Measurements from ENCODE around the gene KLK1. TPM values are rescaled to one million over a fixed set of nuclear protein-coding genes. Genes with fewer than 3 reads are reported as not detected.
"Not testable (repeated sequence)": the region's sequence is repeated elsewhere in the genome, so short reads cannot be mapped to it uniquely, and the experiment has no call there.

Gene KLK1
- total and polyA plus RNA-seq, 4 donors: 0.25 to 0.92 (median 0.83) TPM; not detected in 1

GRCh38 chr19:50814883-50815282 is 8.7 kb downstream of the KLK1 start:
- DNase-seq: no peak
- Histone ChIP-seq H3K9me3 (ENCODE audit: control insufficient read depth in 4 of 4, insufficient read depth in 3 of 4, low read length in 3 of 4) (peaks cover 0 to 3% (median 0%) of the 10 kb centered on the region in 4 donors), H3K36me3 (ENCODE audit: control insufficient read depth in 4 of 4, insufficient read depth in 4 of 4, low read length in 4 of 4) (no peaks in the 10 kb centered on the region), H3K4me1 (ENCODE audit: control insufficient read depth in 5 of 5, insufficient read depth in 5 of 5, low read length in 5 of 5) (no peaks in the 10 kb centered on the region), H3K27me3 (ENCODE audit: control insufficient read depth in 3 of 3, insufficient read depth in 3 of 3, low read length in 2 of 3) (peaks cover 0 to 43% (median 26%) of the 10 kb centered on the region in 3 donors), H3K9ac (ENCODE audit: insufficient read depth in 1 of 2, low read length in 2 of 2) (no peak overlapping the region), H3K4me3 (no peak overlapping the region), H3K27ac (ENCODE audit: low read depth in 1 of 2, low read length in 1 of 2) (no peak overlapping the region)
- no peak for TF ChIP-seq CTCF (IDR thresholded peaks at IDR 0.05; ENCODE audit: control extremely low read depth, extremely low read depth)
- ATAC-seq (ENCODE audit: insufficient read depth, low FRiP score): no peak
- 86 to 88% methylated on average over 5 of the region's 5 CpGs for WGBS, 2 donors

- TF ChIP-seq CTCF (IDR thresholded peaks at IDR 0.05; ENCODE audit: control extremely low read depth, extremely low read depth): no peak
- WGBS, 2 donors: 64 to 81% methylated on average over 3 of the region's 3 CpGs
- peaks cover 0 to 19% (median 12%) of the 10 kb centered on the region in 3 donors for H3K27me3 ChIP-seq (ENCODE audit: control insufficient read depth in 3 of 3, insufficient read depth in 3 of 3, low read length in 2 of 3)
These were observed 11.1 kb downstream of the KLK1 start for GRCh38 chr19:50812474-50812873.

DNA sequence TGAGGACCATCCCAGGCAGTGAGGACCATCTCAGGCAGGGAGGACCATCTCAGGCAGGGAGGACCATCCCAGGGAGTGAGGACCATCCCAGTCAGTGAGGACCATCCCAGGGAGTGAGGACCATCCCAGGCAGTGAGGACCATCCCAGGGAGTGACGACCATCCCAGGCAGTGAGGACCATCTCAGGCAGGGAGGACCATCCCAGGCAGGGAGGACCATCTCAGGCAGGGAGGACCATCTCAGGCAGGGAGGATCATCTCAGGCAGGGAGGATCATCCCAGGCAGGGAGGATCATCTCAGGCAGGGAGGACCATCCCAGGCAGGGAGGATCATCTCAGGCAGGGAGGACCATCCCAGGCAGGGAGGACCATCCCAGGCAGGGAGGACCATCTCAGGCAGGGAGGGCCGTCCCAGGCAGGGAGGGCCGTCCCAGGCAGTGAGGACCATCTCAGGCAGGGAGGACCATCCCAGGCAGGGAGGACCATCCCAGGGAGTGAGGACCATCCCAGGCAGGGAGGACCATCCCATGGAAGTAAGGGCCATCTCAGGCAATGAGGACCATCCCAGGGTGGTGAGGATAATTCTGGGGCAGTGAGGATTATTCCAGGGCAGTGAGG is 11.9 kb downstream of the KLK1 start:
- H3K9ac ChIP-seq (ENCODE audit: insufficient read depth in 1 of 2, low read length in 2 of 2); H3K27ac ChIP-seq (ENCODE audit: low read depth in 1 of 2, low read length in 1 of 2); H3K36me3 ChIP-seq (ENCODE audit: control insufficient read depth in 4 of 4, insufficient read depth in 4 of 4, low read length in 4 of 4); H3K4me1 ChIP-seq (ENCODE audit: control insufficient read depth in 5 of 5, insufficient read depth in 5 of 5, low read length in 5 of 5); H3K4me3 ChIP-seq; DNase-seq; H3K9me3 ChIP-seq (ENCODE audit: control insufficient read depth in 4 of 4, insufficient read depth in 3 of 4, low read length in 3 of 4); ATAC-seq (ENCODE audit: insufficient read depth, low FRiP score): not testable (repeated sequence)
- peaks cover 0 to 13% (median 10%) of the 10 kb centered on the region in 3 donors for H3K27me3 ChIP-seq (ENCODE audit: control insufficient read depth in 3 of 3, insufficient read depth in 3 of 3, low read length in 2 of 3)
- 78 to 79% methylated on average over 3 of the region's 3 CpGs for WGBS, 2 donors

More at GRCh38 chr19:50812474-50812873, 11.1 kb downstream of the KLK1 start:
- H3K27ac ChIP-seq (ENCODE audit: low read depth in 1 of 2, low read length in 1 of 2): no peak overlapping the region
- peaks cover 0 to 3% (median 0%) of the 10 kb centered on the region in 4 donors for H3K9me3 ChIP-seq (ENCODE audit: control insufficient read depth in 4 of 4, insufficient read depth in 3 of 4, low read length in 3 of 4)
- no peak overlapping the region for H3K4me3 ChIP-seq
- H3K9ac ChIP-seq (ENCODE audit: insufficient read depth in 1 of 2, low read length in 2 of 2): no peak overlapping the region
- H3K4me1 ChIP-seq (ENCODE audit: control insufficient read depth in 5 of 5, insufficient read depth in 5 of 5, low read length in 5 of 5): no peaks in the 10 kb centered on the region
- ATAC-seq (ENCODE audit: insufficient read depth, low FRiP score) (no peak), DNase-seq (no peak)
- no peaks in the 10 kb centered on the region for H3K36me3 ChIP-seq (ENCODE audit: control insufficient read depth in 4 of 4, insufficient read depth in 4 of 4, low read length in 4 of 4)

GRCh38 chr19:50808856-50809255 is 14.7 kb downstream of the KLK1 start:
- ATAC-seq (ENCODE audit: insufficient read depth, low FRiP score) (no peak), DNase-seq (no peak)
- Histone ChIP-seq H3K27me3 (ENCODE audit: control insufficient read depth in 3 of 3, insufficient read depth in 3 of 3, low read length in 2 of 3) (peaks cover 0 to 3% (median 0%) of the 10 kb centered on the region in 3 donors), H3K9ac (ENCODE audit: insufficient read depth in 1 of 2, low read length in 2 of 2) (no peak overlapping the region), H3K4me1 (ENCODE audit: control insufficient read depth in 5 of 5, insufficient read depth in 5 of 5, low read length in 5 of 5) (peaks cover 0 to 2% (median 0%) of the 10 kb centered on the region in 5 donors), H3K4me3 (no peak overlapping the region), H3K27ac (ENCODE audit: low read depth in 1 of 2, low read length in 1 of 2) (no peak overlapping the region), H3K9me3 (ENCODE audit: control insufficient read depth in 4 of 4, insufficient read depth in 3 of 4, low read length in 3 of 4) (no peaks in the 10 kb centered on the region), H3K36me3 (ENCODE audit: control insufficient read depth in 4 of 4, insufficient read depth in 4 of 4, low read length in 4 of 4) (no peaks in the 10 kb centered on the region)
- 58 to 74% methylated on average over 1 of the region's 1 CpG for WGBS, 2 donors
- no peak for TF ChIP-seq CTCF (IDR thresholded peaks at IDR 0.05; ENCODE audit: control extremely low read depth, extremely low read depth)

Data from lung (tissue), 12 donors.